HPDE6-E6E7 (cell line): ENCODE results near the gene ZNG1F.
"Not testable (repeated sequence)": the region's sequence is repeated elsewhere in the genome, so short reads cannot be mapped to it uniquely, and the experiment has no call there.

Experiments used
- DNase-seq: peaks from one replicate; pipeline ENCODE4 v3.0.0; 2011; ENCODE audit warnings: missing footprints; ENCODE audit errors: extremely low spot score

Gene ZNG1F

GRCh38 chr9:41189217-41189616 lies at the start of gene ZNG1F:
ZNG1F (minus strand) TSS chr9:41189317; CDS start chr9:41189258, 59 bp downstream.
- not testable (repeated sequence) for DNase-seq

DNA sequence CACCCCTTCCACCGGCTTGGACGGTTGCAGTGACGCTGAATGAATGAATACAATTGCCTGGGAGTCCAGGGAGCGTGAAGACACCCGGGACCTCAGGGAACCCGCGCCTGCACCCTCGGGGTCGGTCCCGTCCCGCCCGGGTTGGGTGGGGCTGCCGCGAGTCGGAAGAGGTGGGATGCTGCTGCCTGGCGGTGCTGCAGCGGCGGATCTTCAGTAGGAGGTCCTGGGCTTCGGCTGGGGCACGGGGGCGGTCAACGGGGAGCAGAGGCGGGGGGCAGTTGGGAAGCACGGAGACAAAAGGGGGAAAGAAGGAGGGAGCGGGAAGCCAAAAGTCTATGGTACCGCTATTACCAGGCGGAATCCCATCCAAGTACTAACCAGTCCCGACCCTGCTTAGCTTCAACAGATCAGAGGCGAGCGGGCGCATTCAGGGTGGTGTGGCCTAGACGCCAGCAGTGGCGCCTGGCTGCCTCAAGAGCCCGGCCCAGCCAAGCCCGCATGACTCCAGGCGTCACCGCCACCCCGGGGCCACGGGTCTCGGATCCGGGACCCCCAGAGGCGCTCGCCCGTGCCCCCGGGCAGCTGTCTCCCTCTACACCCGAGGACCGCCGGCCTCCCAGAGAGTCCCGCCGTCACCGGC lies 48.1 kb upstream of the ZNG1F start:
- peak; percentile 0 for DNase-seq

- not testable (repeated sequence) for DNase-seq
Observed at GRCh38 chr9:41236486-41237109, 47.5 kb upstream of the ZNG1F start.

DNA sequence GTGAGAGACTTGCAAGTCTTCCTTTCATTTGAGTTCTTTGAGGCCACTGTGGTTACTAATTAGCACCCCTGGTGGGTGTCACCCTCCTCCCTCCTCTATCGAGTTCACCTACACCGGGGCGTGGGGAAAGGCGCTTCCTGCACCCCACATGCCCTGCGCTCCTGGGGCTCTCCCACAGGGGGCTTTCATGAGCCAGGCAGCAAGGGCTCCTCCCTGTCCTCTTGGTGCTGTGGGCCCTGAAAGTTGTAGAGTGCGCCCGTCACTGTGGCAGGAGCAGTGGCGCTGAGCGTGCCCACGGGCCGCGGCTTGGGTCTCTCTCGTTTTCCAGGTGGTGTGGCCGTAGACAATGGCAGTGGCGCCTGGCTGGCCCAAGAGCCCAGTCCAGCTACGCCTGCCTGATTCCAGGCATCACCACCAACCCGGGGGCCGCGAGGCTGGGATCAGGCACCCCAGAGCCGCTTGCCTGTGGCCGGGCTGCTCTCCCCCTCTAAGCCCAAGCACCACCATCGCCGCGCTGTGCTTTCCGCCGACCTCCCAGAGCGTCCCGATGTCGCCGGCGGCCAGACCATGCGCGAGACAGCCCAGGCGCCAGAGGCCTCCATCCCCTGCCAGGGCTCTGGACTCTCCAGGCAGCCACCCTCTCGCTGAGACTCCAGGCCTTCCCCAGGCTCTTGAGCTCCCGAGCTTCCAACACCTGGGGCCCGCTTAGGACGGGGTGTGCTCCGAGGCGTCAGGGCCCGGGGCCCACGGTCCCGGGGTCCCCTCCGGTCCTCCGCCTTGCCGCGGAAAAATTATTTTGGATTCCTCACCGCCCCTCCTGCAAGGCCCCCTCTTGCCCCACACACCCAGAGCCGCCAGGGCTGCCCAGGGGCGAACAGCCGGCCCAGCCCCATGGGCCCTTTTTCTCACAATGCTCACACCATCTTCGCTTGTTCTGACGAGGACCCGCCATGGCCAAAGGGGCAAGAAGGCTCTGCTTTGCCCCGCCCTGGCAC lies 46.0 kb upstream of the ZNG1F start:
- DNase-seq, result peak; percentile 6

DNA sequence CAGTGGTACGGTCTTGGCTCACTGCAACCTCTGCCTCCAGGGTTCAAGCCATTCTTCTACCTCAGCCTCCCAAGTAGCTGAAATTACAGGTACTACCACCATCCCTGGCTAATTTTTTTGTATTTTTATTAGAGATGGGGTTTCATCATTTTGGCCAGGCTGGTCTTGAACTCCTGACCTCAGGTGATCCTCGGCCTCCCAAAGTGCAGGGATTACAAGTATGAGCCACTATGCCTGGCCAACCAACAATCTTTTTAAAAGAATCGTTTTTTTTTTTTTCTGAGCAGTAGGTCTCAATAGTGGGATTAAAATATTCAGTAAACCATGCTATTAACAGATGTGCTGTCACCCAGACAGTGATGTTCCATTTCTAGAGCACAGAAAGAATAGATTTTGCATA lies 45.1 kb upstream of the ZNG1F start:
- DNase-seq, result not testable (repeated sequence)

GRCh38 chr9:41232326-41232725 lies 43.2 kb upstream of the ZNG1F start:
- not testable (repeated sequence) for DNase-seq

DNA sequence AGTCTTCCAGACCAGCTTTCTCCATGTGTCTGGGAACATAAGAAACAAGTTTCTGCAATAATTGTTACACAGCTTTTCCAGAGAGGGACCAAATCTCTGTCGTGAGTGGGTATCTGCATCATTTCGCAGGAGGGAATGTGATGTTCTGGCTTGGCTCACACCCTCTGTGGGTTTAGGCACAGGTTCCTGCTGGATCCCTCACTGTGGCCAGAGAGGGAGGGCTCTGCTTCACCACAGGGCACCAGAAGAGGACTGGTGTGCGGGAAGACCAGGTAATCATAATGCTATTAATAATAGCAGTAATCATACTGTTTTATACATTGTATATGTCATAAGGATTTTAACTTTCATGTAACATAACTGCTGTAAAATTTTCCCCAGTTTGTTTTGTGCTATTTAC lies 41.3 kb upstream of the ZNG1F start:
- DNase-seq, result peak; percentile 1

GRCh38 chr9:41229408-41230401 lies 40.6 kb upstream of the ZNG1F start:
- peak; percentile 5 for DNase-seq

DNA sequence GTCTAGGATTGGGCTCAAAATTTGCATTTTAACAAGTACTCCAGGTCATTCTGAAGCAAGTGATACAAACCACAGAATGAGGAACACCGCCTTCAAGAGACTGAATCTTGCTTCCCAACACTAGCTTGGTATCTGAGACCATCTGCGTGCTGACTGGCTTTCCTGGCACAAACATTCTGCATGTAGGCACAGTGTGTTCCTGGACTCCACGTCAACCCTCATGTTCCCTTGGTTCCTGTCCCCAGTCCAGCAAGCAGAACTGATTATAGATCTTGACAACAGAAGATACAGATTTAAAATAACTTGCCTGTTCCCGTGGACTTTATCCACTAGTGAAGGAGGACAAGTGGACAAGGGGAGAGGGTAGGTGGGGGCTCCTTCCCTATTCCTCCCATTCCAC lies 30.7 kb upstream of the ZNG1F start:
- not testable (repeated sequence) for DNase-seq

GRCh38 chr9:41188439-41188838 lies 678 bp downstream of the ZNG1F start:
- not testable (repeated sequence) for DNase-seq

GRCh38 chr9:41174994-41175393 lies 14.1 kb downstream of the ZNG1F start:
- DNase-seq, result not testable (repeated sequence)

DNA sequence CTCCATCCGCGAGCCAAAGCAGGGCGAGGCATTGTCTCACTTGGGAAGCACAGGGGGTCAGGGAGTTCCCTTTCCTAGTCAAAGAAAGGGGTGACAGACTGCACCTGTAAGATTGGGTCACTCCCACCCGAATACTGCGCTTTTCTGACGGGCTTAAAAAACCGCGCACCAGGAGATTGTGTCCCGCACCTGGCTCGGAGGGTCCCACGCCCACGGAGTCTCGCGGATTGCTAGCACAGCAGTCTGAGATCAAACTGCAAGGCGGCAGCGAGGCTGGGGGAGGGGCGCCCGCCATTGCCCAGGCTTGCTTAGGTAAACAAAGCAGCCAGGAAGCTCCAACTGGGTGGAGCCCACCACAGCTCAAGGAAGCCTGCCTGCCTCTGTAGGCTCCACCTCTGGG lies 39.0 kb downstream of the ZNG1F start:
- not testable (repeated sequence) for DNase-seq

GRCh38 chr9:41141878-41142277 lies 47.2 kb downstream of the ZNG1F start:
- DNase-seq, result not testable (repeated sequence)

GRCh38 chr9:41128581-41128980 lies 60.5 kb downstream of the ZNG1F start, which contains the start of gene FOXD4L6:
FOXD4L6 (minus strand) TSS chr9:41128681; CDS start chr9:41128383, 298 bp downstream.
- not testable (repeated sequence) for DNase-seq

- not testable (repeated sequence) for DNase-seq
Observed at GRCh38 chr9:41126746-41127446, 62.2 kb downstream of the ZNG1F start.

- DNase-seq, result not testable (repeated sequence)
Observed at GRCh38 chr9:41125936-41126335, 63.2 kb downstream of the ZNG1F start.

DNA sequence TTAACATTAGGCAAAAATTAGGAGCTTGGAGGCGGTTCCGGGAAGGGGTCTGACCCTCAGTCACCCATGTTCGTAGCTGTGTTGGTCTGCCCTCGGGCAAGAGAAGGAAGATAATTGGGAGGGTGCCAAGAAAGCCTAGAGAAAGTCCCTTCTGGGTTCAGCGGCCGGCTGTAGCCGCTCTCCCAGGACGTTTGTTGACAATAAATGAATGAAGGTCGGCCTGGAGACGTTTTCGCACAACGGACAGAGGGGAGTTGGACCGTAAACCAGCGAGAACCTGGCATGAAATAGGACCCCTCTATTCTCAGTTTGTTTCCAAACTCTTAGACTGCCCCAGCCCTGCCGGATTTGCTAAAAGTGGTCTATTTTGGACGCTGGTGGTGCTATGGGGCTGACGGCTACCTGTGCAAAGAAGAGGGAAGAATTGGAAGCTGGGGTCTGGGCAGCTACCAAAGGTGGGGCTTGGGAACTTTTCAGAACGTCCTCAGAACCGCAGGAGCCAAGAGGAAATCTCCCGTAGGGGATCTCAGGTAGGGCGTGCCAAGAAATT lies 63.9 kb downstream of the ZNG1F start:
- DNase-seq, result not testable (repeated sequence)

GRCh38 chr9:41124250-41125108 lies 64.6 kb downstream of the ZNG1F start:
- not testable (repeated sequence) for DNase-seq

GRCh38 chr9:41123812-41124211 lies 65.3 kb downstream of the ZNG1F start:
- not testable (repeated sequence) for DNase-seq
